ENCODE measurements around the gene ANKRD44. TPM values are rescaled to one million over a fixed set of nuclear protein-coding genes. Genes with fewer than 3 reads are reported as not detected.

Gene ANKRD44
- total RNA-seq, 4 donors from 2014 or later: 1.8 to 6.3 (median 3.0) TPM

GRCh38 chr2:197254776-197255530, 55.6 kb downstream of the ANKRD44 start:
- TF ChIP-seq CTCF (IDR thresholded peaks at IDR 0.05 in 4 of 5, conservative IDR thresholded peaks at IDR 0.05 in 1 of 5) (no peak), POLR2A (IDR thresholded peaks at IDR 0.05) (no peak)
- Histone ChIP-seq H3K27ac (peak overlapping the region in 1 of 4 donors; percentile 6), H3K9me3 (no peaks in the 10 kb centered on the region), H3K4me1 (no peaks in the 10 kb centered on the region), H3K36me3 (no peaks in the 10 kb centered on the region), H3K4me3 (no peak overlapping the region), H3K27me3 (no peaks in the 10 kb centered on the region)
- DNase-seq (no peak), ATAC-seq (no peak)
- in situ Hi-C loops (cut with MboI; ENCODE audit: low sequenced_read_pairs in 4 of 4): no loop called here
- intact Hi-C loops (cut with DNase I; ENCODE audit: low total_unique reads): no loop called here

- no peak overlapping the region for H3K4me3 ChIP-seq
- ATAC-seq (no peak), DNase-seq (no peak)
- H3K36me3 ChIP-seq: no peaks in the 10 kb centered on the region
- H3K27me3 ChIP-seq: no peaks in the 10 kb centered on the region
- in situ Hi-C loops (cut with MboI; ENCODE audit: low sequenced_read_pairs in 4 of 4): no loop called here
- H3K27ac ChIP-seq: no peak overlapping the region
- no peaks in the 10 kb centered on the region for H3K9me3 ChIP-seq
- TF ChIP-seq CTCF (IDR thresholded peaks at IDR 0.05 in 4 of 5, conservative IDR thresholded peaks at IDR 0.05 in 1 of 5): no peak
- TF ChIP-seq POLR2A (IDR thresholded peaks at IDR 0.05): no peak
- no peaks in the 10 kb centered on the region for H3K4me1 ChIP-seq
- intact Hi-C loops (cut with DNase I; ENCODE audit: low total_unique reads): no loop called here
Observed at GRCh38 chr2:197251576-197251975, 59.0 kb downstream of the ANKRD44 start.

GRCh38 chr2:197251163-197251562, 59.4 kb downstream of the ANKRD44 start:
- no peak for TF ChIP-seq POLR2A (IDR thresholded peaks at IDR 0.05)
- no peak for TF ChIP-seq CTCF (IDR thresholded peaks at IDR 0.05 in 4 of 5, conservative IDR thresholded peaks at IDR 0.05 in 1 of 5)
- H3K9me3 ChIP-seq: no peaks in the 10 kb centered on the region
- ATAC-seq: no peak
- no peak for DNase-seq
- intact Hi-C loops (cut with DNase I; ENCODE audit: low total_unique reads): no loop called here
- no peaks in the 10 kb centered on the region for H3K4me1 ChIP-seq
- no peak overlapping the region for H3K4me3 ChIP-seq
- H3K27me3 ChIP-seq: no peaks in the 10 kb centered on the region
- no peaks in the 10 kb centered on the region for H3K36me3 ChIP-seq
- in situ Hi-C loops (cut with MboI; ENCODE audit: low sequenced_read_pairs in 4 of 4): no loop called here
- no peak overlapping the region for H3K27ac ChIP-seq

- intact Hi-C loops (cut with DNase I; ENCODE audit: low total_unique reads) (no loop called here), in situ Hi-C loops (cut with MboI; ENCODE audit: low sequenced_read_pairs in 4 of 4) (no loop called here)
- H3K27ac ChIP-seq: no peak overlapping the region
- ATAC-seq (no peak), DNase-seq (no peak)
- H3K36me3 ChIP-seq: no peaks in the 10 kb centered on the region
- no peaks in the 10 kb centered on the region for H3K9me3 ChIP-seq
- TF ChIP-seq POLR2A (IDR thresholded peaks at IDR 0.05): no peak
- no peak for TF ChIP-seq CTCF (IDR thresholded peaks at IDR 0.05 in 4 of 5, conservative IDR thresholded peaks at IDR 0.05 in 1 of 5)
- H3K4me3 ChIP-seq: no peak overlapping the region
- H3K4me1 ChIP-seq: no peaks in the 10 kb centered on the region
- H3K27me3 ChIP-seq: no peaks in the 10 kb centered on the region
Observed at GRCh38 chr2:197250084-197250397, 60.5 kb downstream of the ANKRD44 start.

Data from gastrocnemius medialis (tissue), 4 donors.